ENCODE data around the gene TSPAN4. TPM values are rescaled to one million over a fixed set of nuclear protein-coding genes. Genes with fewer than 3 reads are reported as not detected.

Gene TSPAN4
- total and polyA plus RNA-seq, 7 donors = 11.4 to 38.5 (median 17.7) TPM

DNA sequence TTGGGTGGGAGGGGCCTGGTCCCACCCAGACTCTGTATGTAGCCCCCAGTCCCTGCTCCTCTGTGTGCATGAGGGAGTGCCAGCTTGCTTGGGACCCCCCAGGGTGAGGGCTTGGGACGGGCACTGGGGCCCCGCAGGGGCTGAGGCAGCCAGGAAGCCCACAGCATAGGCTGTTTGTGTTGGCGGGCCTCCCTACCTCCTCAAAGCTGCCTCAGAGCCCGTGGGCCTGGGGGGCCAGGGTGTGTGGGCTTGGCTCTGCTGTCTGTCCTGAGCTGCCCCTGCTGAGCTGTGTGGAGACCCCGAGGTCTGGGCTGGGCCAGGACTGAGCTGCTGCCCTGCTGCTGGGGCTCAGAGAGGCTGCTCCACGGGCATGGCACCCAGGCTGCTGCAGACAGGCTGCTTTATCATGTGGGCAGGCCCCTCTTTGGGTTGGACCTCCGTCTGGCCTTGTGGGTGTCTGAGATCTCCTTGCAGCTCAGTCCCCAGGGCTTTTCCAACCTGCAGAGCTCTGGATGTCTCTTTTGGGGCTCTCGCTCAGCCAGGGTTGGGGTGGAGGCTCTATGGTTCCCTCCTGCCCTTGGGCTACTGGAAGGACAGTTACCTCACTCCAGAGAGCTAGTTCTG is 3.3 kb downstream of the TSPAN4 start:
- Histone ChIP-seq H3K9me3 (no peaks in the 10 kb centered on the region), H3K4me1 (peaks cover 33% of the 10 kb centered on the region), H3K27me3 (ENCODE audit: insufficient read depth in 3 of 3, low read length in 2 of 3) (peaks cover 0 to 11% (median 0%) of the 10 kb centered on the region in 3 donors), H3K4me3 (no peak overlapping the region), H3K36me3 (ENCODE audit: insufficient read depth in 1 of 2, low read depth in 1 of 2) (peaks cover 0 to 2% of the 10 kb centered on the region in 2 donors), H3K27ac (no peak overlapping the region)
- no peak for DNase-seq
- TF ChIP-seq, protein P1, sequence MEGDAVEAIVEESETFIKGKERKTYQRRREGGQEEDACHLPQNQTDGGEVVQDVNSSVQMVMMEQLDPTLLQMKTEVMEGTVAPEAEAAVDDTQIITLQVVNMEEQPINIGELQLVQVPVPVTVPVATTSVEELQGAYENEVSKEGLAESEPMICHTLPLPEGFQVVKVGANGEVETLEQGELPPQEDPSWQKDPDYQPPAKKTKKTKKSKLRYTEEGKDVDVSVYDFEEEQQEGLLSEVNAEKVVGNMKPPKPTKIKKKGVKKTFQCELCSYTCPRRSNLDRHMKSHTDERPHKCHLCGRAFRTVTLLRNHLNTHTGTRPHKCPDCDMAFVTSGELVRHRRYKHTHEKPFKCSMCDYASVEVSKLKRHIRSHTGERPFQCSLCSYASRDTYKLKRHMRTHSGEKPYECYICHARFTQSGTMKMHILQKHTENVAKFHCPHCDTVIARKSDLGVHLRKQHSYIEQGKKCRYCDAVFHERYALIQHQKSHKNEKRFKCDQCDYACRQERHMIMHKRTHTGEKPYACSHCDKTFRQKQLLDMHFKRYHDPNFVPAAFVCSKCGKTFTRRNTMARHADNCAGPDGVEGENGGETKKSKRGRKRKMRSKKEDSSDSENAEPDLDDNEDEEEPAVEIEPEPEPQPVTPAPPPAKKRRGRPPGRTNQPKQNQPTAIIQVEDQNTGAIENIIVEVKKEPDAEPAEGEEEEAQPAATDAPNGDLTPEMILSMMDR (IDR thresholded peaks at IDR 0.05) = no peak
- intact Hi-C loops (cut with DNase I) = loop anchor here (2.0 to 5.0 kb wide), 4 partner anchors 61 to 205 kb away; partner anchors contain the start of genes AP2A2 (in 1 of the 2) and CHID1 (in 1 of the 2)
- WGBS, 3 donors = 69 to 76% (median 72%) methylated on average over 7 to 8 of the region's 8 CpGs
- no peak for ATAC-seq

DNA sequence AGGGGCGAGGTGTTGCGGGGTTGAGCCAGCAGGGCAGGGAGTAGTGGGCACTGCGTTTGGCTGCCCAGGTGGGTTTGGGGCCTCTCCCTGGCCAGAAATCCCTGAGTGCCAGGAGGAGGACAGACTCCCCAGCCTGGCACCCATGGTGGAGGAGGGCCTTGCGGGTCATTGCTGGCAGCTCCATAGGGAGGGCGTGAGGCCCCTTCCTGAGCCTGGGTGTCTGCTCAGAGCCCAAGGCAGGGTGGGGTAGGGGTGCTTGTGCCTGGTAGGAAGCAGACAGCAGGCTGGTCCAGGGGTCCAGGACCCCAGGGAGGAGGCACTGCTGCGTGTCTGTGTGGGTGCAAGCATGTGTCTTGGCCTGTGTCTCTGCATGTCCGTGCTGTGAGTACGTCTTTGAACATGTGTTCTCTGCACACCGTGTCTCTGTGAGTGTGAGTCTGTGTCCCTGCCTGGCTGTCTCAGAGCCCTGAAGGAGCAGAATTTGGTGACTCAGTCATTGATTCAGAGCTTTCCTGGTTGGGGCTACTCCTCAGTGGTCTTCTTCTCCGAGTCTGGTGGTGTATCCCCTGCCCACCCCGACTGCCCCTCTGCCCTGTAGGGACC is 3.9 kb downstream of the TSPAN4 start:
- TF ChIP-seq, protein P1 (IDR thresholded peaks at IDR 0.05) = no peak
- no peak for DNase-seq
- Histone ChIP-seq H3K27ac (no peak overlapping the region), H3K4me3 (no peak overlapping the region), H3K27me3 (ENCODE audit: insufficient read depth in 3 of 3, low read length in 2 of 3) (peaks cover 0 to 11% (median 0%) of the 10 kb centered on the region in 3 donors), H3K4me1 (peaks cover 28% of the 10 kb centered on the region), H3K36me3 (ENCODE audit: insufficient read depth in 1 of 2, low read depth in 1 of 2) (no peaks in the 10 kb centered on the region), H3K9me3 (no peaks in the 10 kb centered on the region)
- WGBS, 3 donors = 69 to 79% (median 72%) methylated on average over 11 of the region's 11 CpGs
- no peak for ATAC-seq
- intact Hi-C loops (cut with DNase I) = loop anchor here (2.0 to 5.0 kb wide), 4 partner anchors 61 to 204 kb away; partner anchors contain the start of genes AP2A2 (in 1 of the 2) and CHID1 (in 1 of the 2)

- TF ChIP-seq, protein P1 (IDR thresholded peaks at IDR 0.05) = no peak
- H3K4me1 ChIP-seq = peaks cover 28% of the 10 kb centered on the region
- no peak for DNase-seq
- no peaks in the 10 kb centered on the region for H3K36me3 ChIP-seq (ENCODE audit: insufficient read depth in 1 of 2, low read depth in 1 of 2)
- H3K4me3 ChIP-seq = no peak overlapping the region
- no peak for ATAC-seq
- 82 to 90% (median 89%) methylated on average over 17 to 18 of the region's 18 CpGs for WGBS, 3 donors
- no peak overlapping the region for H3K27ac ChIP-seq
- H3K27me3 ChIP-seq (ENCODE audit: insufficient read depth in 3 of 3, low read length in 2 of 3) = peaks cover 0 to 11% (median 0%) of the 10 kb centered on the region in 3 donors
- H3K9me3 ChIP-seq = no peaks in the 10 kb centered on the region
- intact Hi-C loops (cut with DNase I) = loop anchor here (1.0 to 5.0 kb wide), 6 partner anchors 59 to 203 kb away; partner anchors contain the start of genes AP2A2 (in 1 of the 2) and CHID1 (in 1 of the 2)
Observed at GRCh38 chr11:847876-848275, 5.2 kb downstream of the TSPAN4 start.

- H3K4me1 ChIP-seq = peaks cover 28% of the 10 kb centered on the region
- H3K27ac ChIP-seq = no peak overlapping the region
- H3K4me3 ChIP-seq = no peak overlapping the region
- DNase-seq (no peak), ATAC-seq (peak; percentile 36 to 56 (median 54))
- no peaks in the 10 kb centered on the region for H3K9me3 ChIP-seq
- TF ChIP-seq, protein P1 (IDR thresholded peaks at IDR 0.05) = peak; percentile 89
- peaks cover 0 to 11% (median 0%) of the 10 kb centered on the region in 3 donors for H3K27me3 ChIP-seq (ENCODE audit: insufficient read depth in 3 of 3, low read length in 2 of 3)
- WGBS, 3 donors = 33 to 43% (median 35%) methylated on average over 13 to 14 of the region's 14 CpGs
- intact Hi-C loops (cut with DNase I) = loop anchor here (1.0 to 5.0 kb wide), 5 partner anchors 59 to 203 kb away; partner anchors contain the start of genes AP2A2 (in 1 of the 2) and CHID1 (in 1 of the 2)
- no peaks in the 10 kb centered on the region for H3K36me3 ChIP-seq (ENCODE audit: insufficient read depth in 1 of 2, low read depth in 1 of 2)
Observed at GRCh38 chr11:848380-848931, 5.8 kb downstream of the TSPAN4 start.
